T47D (cell line): ENCODE data around the gene IRF5.

Experiments used
- DNase-seq, 2 experiments: peaks; one replicate each; pipeline versions ENCODE4 v3.0.0 to v3.0.0-alpha.2; 2011 to 2012; ENCODE audit warnings: low read depth in 1 of 2, low spot score in 1 of 2
- JUND ChIP-seq: IDR thresholded peaks from 2 replicates; pipeline ENCODE4 v1.6.1; 2012; ENCODE audit warnings: low read depth
- in situ Hi-C: cut with HindIII; loops from 2 replicates; pipeline ENCODE4 v1.10.0; 2016; ENCODE audit warnings: low sequenced_read_pairs, low pct_unique_long_range_greater_than_20kb

IRF5 gene

DNA sequence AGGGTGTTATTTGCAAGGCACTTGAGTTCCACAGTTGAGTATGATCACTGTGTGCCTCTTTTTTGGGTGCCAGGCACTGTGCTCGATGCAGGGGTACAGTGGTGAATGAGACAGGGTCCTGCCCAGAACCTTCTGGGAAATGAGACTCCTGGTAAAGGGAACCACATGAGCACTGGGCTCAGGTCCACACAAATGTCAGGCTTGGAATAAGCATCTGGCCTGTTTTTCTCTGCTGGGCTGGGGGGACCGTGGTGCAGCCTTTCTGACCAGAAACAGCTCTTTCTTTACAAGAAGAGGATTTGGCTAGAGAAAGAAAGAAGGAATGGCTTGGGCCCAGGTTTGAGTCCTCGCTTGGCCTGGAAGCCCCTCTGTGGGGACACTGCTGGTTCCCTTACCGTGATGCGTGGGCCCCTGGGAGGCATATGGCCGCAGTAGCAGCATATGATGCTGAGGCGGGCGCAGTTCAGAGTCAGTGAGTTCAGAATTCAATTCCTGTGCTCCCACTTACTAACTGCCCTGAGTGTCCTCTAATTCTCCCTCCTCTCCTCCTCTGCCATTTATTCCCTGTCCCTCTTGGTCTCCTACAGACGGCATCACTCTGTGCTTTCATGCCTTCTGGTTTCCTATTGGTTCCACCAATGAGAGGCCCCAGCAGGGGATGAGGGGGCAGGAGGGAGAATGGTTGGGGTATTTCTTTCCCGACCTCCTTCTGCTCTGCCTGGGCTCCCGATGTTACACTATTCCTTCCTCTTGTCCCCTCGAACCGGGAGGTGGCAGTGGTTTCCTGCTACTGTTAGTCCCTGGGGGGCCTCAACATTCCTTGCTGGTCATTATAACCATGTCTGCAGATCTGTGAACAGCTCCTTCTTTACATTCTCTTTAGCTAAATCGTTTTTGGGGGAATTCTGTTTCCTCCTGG is 17.6 kb upstream of the IRF5 start:
- in situ Hi-C loops: no loop called here
- TF ChIP-seq JUND: no peak
- DNase-seq: no peak

DNA sequence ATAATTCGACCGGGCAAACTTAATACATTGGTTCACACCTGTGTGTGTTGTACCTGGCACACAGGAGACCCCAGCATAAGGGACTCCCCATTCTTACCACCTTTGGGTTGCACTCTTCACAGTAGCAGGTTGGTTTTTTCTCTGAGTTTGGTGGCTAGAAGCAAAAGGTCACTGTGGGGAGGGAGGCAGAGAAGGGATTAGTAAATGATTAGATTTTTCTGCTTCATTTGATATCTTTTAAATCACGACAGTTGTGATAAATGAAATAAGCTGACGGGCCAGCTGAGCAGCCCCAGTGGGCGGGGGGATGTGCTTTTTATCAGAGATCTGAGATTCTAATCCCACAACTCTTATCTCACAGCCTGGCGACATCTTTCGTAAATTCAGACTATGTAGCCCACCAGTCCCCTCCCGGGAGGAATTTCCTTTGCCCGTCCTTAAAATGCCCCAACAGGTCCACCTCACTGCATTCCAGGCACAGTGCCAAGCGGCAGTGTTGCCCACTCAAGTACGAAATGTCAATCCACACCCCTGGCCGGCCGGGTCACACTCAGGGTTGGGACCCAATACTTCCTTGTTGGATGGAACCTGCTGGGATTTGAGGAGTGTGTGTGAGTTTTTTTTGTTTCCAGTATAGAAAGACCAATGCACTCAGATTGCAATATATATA is 16.7 kb upstream of the IRF5 start:
- no peak for DNase-seq
- no peak for TF ChIP-seq JUND
- in situ Hi-C loops: no loop called here

DNA sequence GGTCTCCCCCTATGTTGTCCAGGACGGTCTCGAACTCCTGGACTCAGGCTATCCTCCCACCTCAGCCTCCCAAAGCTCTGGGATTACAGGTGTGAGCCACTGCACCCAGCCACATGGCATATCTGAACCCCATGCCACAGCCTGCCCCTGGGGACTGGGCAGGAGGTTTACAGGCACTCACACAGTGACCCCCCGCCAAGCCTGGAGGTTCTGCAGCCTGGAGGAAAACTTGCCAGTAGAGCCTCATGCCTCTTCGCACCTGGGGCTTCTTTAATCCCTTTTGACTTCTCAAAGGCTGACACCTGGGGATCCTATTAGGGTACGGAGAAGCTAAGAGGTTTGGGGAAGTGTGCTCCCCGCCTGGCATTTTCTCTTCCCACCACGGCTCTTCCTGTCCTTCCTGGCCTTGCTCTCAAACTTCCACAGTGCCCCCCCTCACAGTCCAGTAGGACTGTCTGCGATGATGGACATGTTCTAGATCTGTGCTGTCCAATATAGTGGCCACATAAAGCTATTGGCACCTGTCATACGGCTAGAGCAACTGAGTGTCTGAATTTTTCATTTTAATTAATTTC is 15.8 kb upstream of the IRF5 start:
- in situ Hi-C loops: no loop called here
- no peak for DNase-seq

DNA sequence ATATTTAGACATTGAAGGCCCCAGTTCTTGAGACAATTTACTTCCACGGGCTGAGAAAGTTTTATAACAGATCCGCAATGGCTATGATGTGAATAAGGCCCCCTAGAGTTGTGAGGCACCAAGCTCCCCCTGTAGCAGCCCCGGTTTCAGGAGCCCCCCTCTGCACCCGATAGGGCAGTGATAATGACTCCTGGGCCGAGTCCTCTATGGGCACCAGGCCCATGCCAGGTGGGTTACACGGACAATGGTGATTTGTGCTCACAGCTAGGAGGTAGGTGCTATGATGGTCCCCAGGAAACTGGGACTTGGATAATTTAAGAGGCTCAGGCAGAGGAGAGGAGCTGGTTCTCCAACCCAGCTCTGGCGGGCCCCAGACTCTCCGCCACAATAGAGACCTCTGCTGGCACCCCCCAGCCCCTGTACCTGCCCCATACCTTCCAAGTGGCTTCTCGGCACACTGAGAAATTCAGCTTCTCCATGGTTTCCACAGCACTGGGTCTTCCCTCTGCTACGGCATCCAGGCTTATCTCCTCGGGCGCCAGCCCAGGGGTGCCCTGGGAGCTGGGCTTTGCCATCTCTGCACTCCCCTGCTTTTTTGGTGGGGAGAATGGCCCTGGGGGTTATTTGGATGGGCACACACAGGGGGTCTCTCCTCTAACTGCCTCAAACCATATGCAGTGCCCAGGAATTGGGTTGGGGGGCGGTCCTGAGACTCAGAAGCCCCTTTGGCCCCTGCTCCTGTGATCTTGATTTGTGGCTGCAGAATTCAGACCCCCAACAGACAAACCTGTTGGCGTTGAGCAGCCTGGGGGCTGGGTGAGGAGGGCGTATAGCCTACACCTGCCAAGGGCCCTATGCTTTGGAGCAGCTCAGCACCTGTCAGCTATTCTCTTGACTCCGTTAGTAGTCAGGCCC is 15.0 kb upstream of the IRF5 start:
- in situ Hi-C loops: no loop called here
- no peak for DNase-seq
- no peak for TF ChIP-seq JUND

More for the DNA sequence above, 15.8 kb upstream of the IRF5 start:
- TF ChIP-seq JUND: no peak

DNA sequence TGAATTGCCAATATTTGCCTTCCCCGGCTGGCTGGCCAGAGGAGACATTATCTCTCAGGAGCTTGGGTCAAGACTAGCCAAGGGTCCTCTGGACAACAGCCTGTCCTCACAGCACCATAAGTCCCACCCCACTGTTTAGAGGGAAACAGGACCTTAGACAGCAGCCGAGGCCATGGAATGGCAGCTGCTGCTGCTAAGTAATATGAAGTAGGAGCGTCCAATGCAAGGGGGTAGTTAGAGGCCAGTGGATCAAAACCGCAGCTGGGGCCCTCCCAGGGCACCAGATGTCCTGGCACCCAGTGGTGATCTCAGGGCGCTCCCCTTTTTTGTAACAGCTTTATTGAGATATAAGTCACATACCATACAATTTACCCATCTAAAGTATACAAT is 14.3 kb upstream of the IRF5 start:
- DNase-seq: no peak
- in situ Hi-C loops: no loop called here

DNA sequence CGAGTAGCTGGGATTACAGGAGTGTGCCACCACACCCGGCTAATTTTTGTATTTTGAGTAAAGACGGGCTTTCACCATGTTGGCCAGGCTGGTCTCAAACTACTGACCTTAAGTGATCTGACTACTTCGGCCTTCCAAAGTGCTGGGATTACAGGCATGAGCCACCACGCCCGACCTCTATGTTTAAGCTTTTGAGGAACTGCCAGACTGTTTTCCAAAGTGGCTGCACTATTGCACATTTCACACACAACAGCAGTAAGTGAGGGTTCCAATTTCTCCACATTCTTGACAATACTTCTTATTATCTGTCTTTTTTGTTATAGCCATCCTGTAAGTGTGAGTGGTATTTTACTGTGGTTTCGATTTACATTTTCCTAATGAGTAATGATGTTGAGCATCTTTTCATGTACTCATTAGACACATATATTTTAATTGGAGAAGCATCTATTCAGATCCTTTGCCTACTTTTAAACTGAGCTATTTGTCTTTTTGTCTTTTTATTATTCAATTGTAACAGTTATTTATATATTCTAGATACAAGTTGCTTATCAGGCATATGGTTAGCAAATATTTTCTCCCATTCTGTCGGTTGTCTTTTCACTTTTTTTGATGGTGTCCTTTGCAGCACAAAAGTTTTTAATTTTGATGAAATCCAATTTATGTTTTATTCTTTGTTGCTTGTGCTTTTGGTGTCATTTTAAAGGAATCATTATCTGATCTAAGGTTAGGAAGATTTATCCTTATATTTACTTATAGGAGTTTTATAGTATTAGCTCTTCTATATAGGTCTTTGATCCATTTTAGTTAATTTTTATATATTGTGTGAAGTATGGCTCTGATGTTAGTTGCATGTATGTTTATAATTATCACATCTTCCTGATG is 12.8 kb upstream of the IRF5 start:
- DNase-seq: no peak
- no peak for TF ChIP-seq JUND
- in situ Hi-C loops: no loop called here

More for the DNA sequence above, 14.3 kb upstream of the IRF5 start:
- no peak for TF ChIP-seq JUND

DNA sequence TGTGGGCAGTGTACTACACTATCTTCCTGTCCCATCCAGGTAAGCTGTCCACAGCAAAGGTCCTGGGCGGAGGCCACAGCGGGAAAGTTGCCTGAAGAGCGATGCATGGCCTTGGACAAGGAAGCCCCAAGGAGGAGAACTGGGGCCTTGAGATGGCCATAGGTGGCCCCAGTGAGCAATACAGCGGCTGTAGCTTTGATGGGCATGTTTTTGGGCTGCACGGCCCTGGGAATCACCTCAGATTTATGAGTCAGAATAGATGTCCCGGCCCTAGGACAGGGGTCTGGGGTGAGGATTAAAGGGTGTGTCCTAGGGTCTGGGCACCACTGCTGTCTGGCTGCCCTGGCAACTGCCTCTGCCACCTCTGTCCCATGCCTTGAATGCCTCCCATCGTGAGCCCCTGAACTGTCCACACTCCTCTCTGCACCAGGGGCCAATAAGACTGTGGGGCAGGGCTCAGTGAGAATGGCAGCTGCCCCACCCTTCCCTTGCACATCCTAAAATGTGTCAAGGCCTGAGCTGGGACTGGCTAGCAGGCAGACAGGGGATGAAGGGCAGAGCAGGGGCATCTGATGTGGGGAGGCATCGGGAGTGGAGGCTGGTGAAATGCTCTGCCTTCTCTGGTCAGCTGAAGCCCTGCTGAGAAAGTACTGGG is 9.4 kb upstream of the IRF5 start:
- in situ Hi-C loops: no loop called here
- DNase-seq: no peak
- no peak for TF ChIP-seq JUND

DNA sequence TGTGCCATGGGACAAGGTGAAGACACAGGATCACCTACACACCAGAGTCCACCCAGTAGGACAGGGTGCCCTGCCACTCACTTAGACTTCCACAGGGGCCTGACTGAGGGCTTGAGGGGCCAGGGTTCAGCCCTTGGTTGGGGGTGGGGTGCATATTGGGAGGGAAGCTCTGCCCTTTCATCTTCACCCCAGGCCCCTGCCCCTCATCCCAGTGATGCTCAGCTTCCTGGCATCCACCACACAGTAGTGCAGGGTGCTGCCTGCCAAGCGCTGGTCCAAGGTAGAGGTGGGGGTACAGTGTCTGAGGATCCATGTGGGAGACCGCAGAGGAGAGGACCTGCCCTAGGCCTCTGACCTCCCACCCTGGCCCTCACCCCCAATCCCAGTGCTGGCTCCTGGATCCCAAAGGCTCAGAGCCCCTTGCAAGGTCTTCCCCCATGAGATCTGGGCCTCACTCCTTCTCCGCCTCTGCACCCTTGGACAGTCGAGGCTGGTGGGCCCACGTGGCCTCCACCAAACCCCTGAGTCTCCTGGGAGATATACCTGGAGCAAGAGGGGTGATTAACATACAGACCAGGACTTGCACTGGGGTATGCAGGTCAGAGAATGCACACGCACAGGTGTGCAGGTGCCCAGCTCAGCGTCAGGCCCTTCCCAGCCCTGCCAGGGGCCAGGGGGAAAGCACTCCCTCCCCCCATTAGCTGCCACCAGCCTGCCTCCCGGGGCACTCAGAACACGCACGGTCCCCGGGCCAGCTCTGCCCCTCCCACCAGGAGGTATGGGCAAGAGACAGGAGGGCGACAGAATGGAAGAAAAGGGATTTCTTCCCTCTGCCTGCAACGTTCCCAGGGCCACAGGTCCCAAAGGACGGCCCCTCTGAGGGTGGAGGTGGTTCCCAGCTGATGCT is 8.6 kb upstream of the IRF5 start:
- DNase-seq: no peak
- in situ Hi-C loops: no loop called here
- TF ChIP-seq JUND: no peak

DNA sequence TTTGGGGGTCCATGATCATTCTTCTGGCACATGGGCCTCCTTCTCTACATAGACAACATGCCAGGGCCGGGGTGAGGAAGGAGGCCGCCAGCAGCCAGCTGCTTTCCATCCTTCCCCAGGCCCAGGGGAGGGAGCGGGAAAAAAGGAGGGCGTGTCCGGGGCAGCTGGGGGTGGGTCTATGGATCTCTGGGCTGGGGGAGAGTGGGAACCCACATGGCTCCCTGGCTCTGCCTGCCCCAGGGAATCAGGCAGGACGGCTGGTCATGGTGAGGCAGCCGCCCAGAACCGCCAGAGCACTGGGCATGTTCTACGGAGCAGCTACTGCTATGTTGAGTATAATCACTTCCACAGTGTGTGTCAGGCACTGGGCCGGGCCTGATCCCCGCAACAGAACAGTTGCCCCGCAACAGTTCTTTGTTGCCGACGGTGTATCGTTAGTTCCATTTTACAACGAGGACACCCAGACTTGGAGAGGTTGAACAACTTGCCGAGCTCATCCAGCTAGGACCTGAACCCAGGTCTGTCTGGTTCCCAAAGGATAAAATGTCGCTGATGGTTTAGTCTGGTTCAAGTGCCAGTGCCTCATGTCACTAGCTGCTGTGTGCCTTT is 6.4 kb upstream of the IRF5 start:
- no peak for TF ChIP-seq JUND
- in situ Hi-C loops: no loop called here
- DNase-seq: no peak
